A549 (cell line): ENCODE data around the gene CSMD2. TPM values are rescaled to one million over a fixed set of nuclear protein-coding genes. Genes with fewer than 3 reads are reported as not detected.

Source experiments
- ATAC-seq, 2 experiments: fragments of 200-7000 bp in 1 of 2; fragments of >200 bp in 1 of 2; cut with Nextera tagmentation in 1 of 2; cut with Tn5 transposase in 1 of 2; 3 replicates each; pipeline versions ENCODE4 v1.8.0 to v1.9.1; 2018 to 2020; ENCODE audit warnings: mild to moderate bottlenecking in 1 of 2, moderate library complexity in 1 of 2
- CTCF ChIA-PET: fragments of 300-600 bp; sonication (Branson Sonifier 250); formaldehyde crosslinking; extraction: SDS; loops from one replicate; lab custom pipeline; 2021; ENCODE audit warnings: antibody characterized with exemption, inconsistent platforms; lab: Yijun Ruan, JAX
- POLR2A ChIA-PET: fragments of 350-600 bp; formaldehyde crosslinking; extraction: SDS; loops from one replicate; lab custom pipeline; 2021; ENCODE audit warnings: antibody characterized with exemption, inconsistent platforms; lab: Yijun Ruan, JAX
- DNase-seq, 2 experiments: peaks; one replicate each; pipeline versions ENCODE4 v3.0.0 to v3.0.0-alpha.2; 2011 to 2016; ENCODE audit warnings: low read depth in 1 of 2, low spot score in 1 of 2
- FAIRE-seq: peaks from 2 replicates; lab custom pipeline; 2011; peaks lifted over from hg19 to GRCh38; lab: Jason Lieb, UNC
- H3K27ac ChIP-seq, 2 experiments: fragments of >200 bp; sonication (Bioruptor Twin); formaldehyde crosslinking; 3 replicates each; pipeline ENCODE4 v1.5.1; 2016 to 2017
- H3K4me1 ChIP-seq: fragments of >200 bp; sonication (Bioruptor Twin); formaldehyde crosslinking; 3 replicates; pipeline ENCODE4 v1.6.1; 2016
- H3K4me2 ChIP-seq: fragments of >200 bp; sonication (Bioruptor Twin); formaldehyde crosslinking; 3 replicates; pipeline ENCODE4 v1.6.1; 2016
- H3K4me3 ChIP-seq: fragments of >200 bp; sonication (Bioruptor Twin); formaldehyde crosslinking; 3 replicates; pipeline ENCODE4 v1.5.1; 2016
- H3K9me3 ChIP-seq: fragments of >200 bp; sonication (Bioruptor Twin); formaldehyde crosslinking; 3 replicates; pipeline ENCODE4 v1.6.1; 2016
- CBX8 ChIP-seq: fragments of 200-600 bp; sonication (generic); IDR thresholded peaks from 2 replicates; pipeline ENCODE4 v1.6.1; 2016
- CEBPB ChIP-seq, 2 experiments: fragments of >200 bp in 1 of 2; sonication (Bioruptor Twin) in 1 of 2; formaldehyde crosslinking in 1 of 2; IDR thresholded peaks; 2 replicates each; pipeline ENCODE4 v1.6.1; 2012 to 2016
- EHF ChIP-seq: fragments of 250-450 bp; sonication (Bioruptor Pico); IDR thresholded peaks from 2 replicates; pipeline ENCODE4 v1.5.0; 2020; ENCODE audit warnings: mild to moderate bottlenecking
- GATA3 ChIP-seq: IDR thresholded peaks from 2 replicates; pipeline ENCODE4 v1.6.1; 2012; ENCODE audit warnings: borderline replicate concordance
- HDAC2 ChIP-seq: fragments of 200-600 bp; sonication (generic); IDR thresholded peaks from 2 replicates; pipeline ENCODE4 v1.6.1; 2016
- JUN ChIP-seq, 2 experiments: fragments of >200 bp; sonication (Bioruptor Twin); formaldehyde crosslinking; IDR thresholded peaks; 2 replicates in 1 of 2; 3 replicates in 1 of 2; pipeline ENCODE4 v1.6.1; 2016 to 2017
- JUNB ChIP-seq: fragments of >200 bp; sonication (Bioruptor Twin); formaldehyde crosslinking; IDR thresholded peaks from 2 replicates; pipeline ENCODE4 v1.6.1; 2016
- KDM1A ChIP-seq: fragments of 200-600 bp; sonication (generic); IDR thresholded peaks from 2 replicates; pipeline ENCODE4 v1.6.1; 2016; ENCODE audit warnings: low read depth, mild to moderate bottlenecking
- KDM5A ChIP-seq: fragments of 200-600 bp; sonication (generic); IDR thresholded peaks from 2 replicates; pipeline ENCODE4 v1.6.1; 2016; ENCODE audit warnings: antibody characterized with exemption, mild to moderate bottlenecking
- MAX ChIP-seq: IDR thresholded peaks from 2 replicates; pipeline ENCODE4 v1.6.1; 2012
- MYC ChIP-seq: IDR thresholded peaks from 2 replicates; pipeline ENCODE4 v1.6.1; 2012; ENCODE audit warnings: mild to moderate bottlenecking, inconsistent platforms, low read length, improper control_type of control experiment, borderline replicate concordance
- NFE2L2 ChIP-seq: fragments of 150-350 bp; conservative IDR thresholded peaks from 2 replicates; pipeline ENCODE4 v1.6.1; 2014; ENCODE audit warnings: low read length
- NR3C1 ChIP-seq: fragments of >200 bp; sonication (Bioruptor Twin); formaldehyde crosslinking; IDR thresholded peaks from 3 replicates; pipeline ENCODE4 v1.6.1; 2017
- POLR2A ChIP-seq: IDR thresholded peaks from 2 replicates; pipeline ENCODE4 v1.6.1; 2012; ENCODE audit warnings: mild to moderate bottlenecking, low read length
- POLR2AphosphoS2 ChIP-seq: conservative IDR thresholded peaks from 2 replicates; pipeline ENCODE4 v1.6.1; 2012; ENCODE audit warnings: low read length, improper control_type of control experiment, inconsistent platforms
- RCOR1 ChIP-seq: fragments of 150-350 bp; IDR thresholded peaks from 2 replicates; pipeline ENCODE4 v1.6.1; 2014; ENCODE audit warnings: antibody characterized with exemption, low read length, low read depth
- ZFP36 ChIP-seq: fragments of 450-650 bp; IDR thresholded peaks from 2 replicates; pipeline ENCODE4 v1.6.1; 2014; ENCODE audit warnings: borderline replicate concordance; ENCODE audit not compliant: partially characterized antibody
- WGBS: methylation state at CpG from one replicate; pipeline ENCODE4 v1.1.6; 2017; ENCODE audit errors: missing lambda C conversion rate; 5-methylcytosine and 5-hydroxymethylcytosine counted together
- polyA plus RNA-seq, 4 experiments: library from polyadenylated mRNA; depleted of rRNA in 3 of 4; stranded (reverse); fragments of >200 nt; fragmentation: RNase III in 1 of 4; extraction: RNeasy Plus Mini Kit Qiagen cat#74134 plus additional on column Dnase treatment in 1 of 4; gene quantifications; 2 replicates in 3 of 4; 3 replicates in 1 of 4; pipeline ENCODE4 v1.2.3, GENCODE V29; 2011 to 2017
- TF ChIP-seq, protein P1 (sequence below): IDR thresholded peaks from 2 replicates; pipeline ENCODE4 v1.6.1; 2012; ENCODE audit warnings: low read depth, borderline replicate concordance
- TF ChIP-seq, protein P2 (sequence below): fragments of >200 bp; sonication (Bioruptor Twin); formaldehyde crosslinking; IDR thresholded peaks from 3 replicates; pipeline ENCODE4 v1.6.1; 2016
- TF ChIP-seq, protein P3 (sequence below): fragments of >200 bp; sonication (Bioruptor Twin); formaldehyde crosslinking; IDR thresholded peaks from 2 replicates; pipeline ENCODE4 v1.6.1; 2016
- TF ChIP-seq, protein P4 (sequence below): fragments of 200-600 bp; sonication (generic); IDR thresholded peaks from 2 replicates; pipeline ENCODE4 v1.6.1; 2016; ENCODE audit warnings: antibody characterized with exemption, mild to moderate bottlenecking, moderate library complexity
- TF ChIP-seq, protein P5 (sequence below): fragments of 250-450 bp; sonication (Bioruptor Pico); IDR thresholded peaks from 2 replicates; pipeline ENCODE4 v1.5.0; 2020; ENCODE audit warnings: low read depth, mild to moderate bottlenecking, moderate library complexity
- TF ChIP-seq, protein P6 (sequence below): fragments of 250-450 bp; sonication (Bioruptor Pico); IDR thresholded peaks from 2 replicates; pipeline ENCODE4 v1.5.0; 2021; ENCODE audit warnings: mild to moderate bottlenecking, moderate library complexity, borderline replicate concordance
- TF ChIP-seq, protein P7 (sequence below): fragments of 450-650 bp; IDR thresholded peaks from 2 replicates; pipeline ENCODE4 v1.6.1; 2014; ENCODE audit warnings: antibody characterized with exemption

CSMD2 gene
- polyA plus RNA-seq, 2 of the 4 experiments (the other 2 are of a cell fraction), result not detected

DNA sequence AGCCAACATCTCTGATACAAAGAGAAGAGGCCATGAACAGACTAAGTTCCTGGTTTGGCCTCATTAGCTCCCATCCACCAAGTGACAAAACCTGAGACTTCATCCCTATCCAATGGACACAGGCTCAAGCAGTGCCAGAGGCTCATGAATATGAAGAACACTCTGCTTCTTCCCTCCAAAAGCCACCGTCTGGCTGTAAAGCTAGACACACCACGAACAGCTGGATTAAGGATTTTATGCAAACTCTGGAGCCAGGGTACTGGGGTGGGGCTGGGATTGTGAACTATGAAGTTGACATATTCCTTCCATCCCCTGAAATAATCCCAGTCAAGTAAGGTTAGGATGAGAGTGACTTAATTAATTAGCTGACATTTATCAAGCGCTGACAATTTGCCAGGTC lies 139.4 kb downstream of the CSMD2 start:
- POLR2A ChIA-PET, result no interaction called here
- CTCF ChIA-PET, result no interaction called here
- no peak for DNase-seq
- FAIRE-seq, result no peak
- WGBS, result 10% methylated on average over 3 of the region's 3 CpGs
- no peak overlapping the region for H3K27ac ChIP-seq
- no peak overlapping the region for H3K4me2 ChIP-seq
- no peaks in the 10 kb centered on the region for H3K9me3 ChIP-seq
- no peak overlapping the region for H3K4me3 ChIP-seq
- H3K4me1 ChIP-seq, result no peaks in the 10 kb centered on the region
- TF ChIP-seq POLR2A, result no peak
- TF ChIP-seq JUNB, result no peak
- TF ChIP-seq, protein P1, sequence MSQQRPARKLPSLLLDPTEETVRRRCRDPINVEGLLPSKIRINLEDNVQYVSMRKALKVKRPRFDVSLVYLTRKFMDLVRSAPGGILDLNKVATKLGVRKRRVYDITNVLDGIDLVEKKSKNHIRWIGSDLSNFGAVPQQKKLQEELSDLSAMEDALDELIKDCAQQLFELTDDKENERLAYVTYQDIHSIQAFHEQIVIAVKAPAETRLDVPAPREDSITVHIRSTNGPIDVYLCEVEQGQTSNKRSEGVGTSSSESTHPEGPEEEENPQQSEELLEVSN, result no peak
- TF ChIP-seq, protein P2, sequence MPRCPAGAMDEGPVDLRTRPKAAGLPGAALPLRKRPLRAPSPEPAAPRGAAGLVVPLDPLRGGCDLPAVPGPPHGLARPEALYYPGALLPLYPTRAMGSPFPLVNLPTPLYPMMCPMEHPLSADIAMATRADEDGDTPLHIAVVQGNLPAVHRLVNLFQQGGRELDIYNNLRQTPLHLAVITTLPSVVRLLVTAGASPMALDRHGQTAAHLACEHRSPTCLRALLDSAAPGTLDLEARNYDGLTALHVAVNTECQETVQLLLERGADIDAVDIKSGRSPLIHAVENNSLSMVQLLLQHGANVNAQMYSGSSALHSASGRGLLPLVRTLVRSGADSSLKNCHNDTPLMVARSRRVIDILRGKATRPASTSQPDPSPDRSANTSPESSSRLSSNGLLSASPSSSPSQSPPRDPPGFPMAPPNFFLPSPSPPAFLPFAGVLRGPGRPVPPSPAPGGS, result no peak
- TF ChIP-seq CBX8, result no peak
- TF ChIP-seq POLR2AphosphoS2, result no peak
- TF ChIP-seq MYC, result no peak
- TF ChIP-seq, protein P3, sequence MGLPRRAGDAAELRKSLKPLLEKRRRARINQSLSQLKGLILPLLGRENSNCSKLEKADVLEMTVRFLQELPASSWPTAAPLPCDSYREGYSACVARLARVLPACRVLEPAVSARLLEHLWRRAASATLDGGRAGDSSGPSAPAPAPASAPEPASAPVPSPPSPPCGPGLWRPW, result no peak
- TF ChIP-seq NFE2L2, result no peak
- TF ChIP-seq JUN (IDR thresholded peaks at IDR 0.05), result no peak
- ATAC-seq, result no peak

GRCh38 chr1:34024485-34024884 lies 140.5 kb downstream of the CSMD2 start:
- H3K27ac ChIP-seq, result no peak overlapping the region
- no peaks in the 10 kb centered on the region for H3K4me1 ChIP-seq
- CTCF ChIA-PET, result no interaction called here
- POLR2A ChIA-PET, result no interaction called here
- WGBS, result 7% methylated on average over 4 of the region's 4 CpGs
- ATAC-seq, result no peak
- no peak overlapping the region for H3K4me2 ChIP-seq
- TF ChIP-seq, protein P2, result no peak
- TF ChIP-seq, protein P4, sequence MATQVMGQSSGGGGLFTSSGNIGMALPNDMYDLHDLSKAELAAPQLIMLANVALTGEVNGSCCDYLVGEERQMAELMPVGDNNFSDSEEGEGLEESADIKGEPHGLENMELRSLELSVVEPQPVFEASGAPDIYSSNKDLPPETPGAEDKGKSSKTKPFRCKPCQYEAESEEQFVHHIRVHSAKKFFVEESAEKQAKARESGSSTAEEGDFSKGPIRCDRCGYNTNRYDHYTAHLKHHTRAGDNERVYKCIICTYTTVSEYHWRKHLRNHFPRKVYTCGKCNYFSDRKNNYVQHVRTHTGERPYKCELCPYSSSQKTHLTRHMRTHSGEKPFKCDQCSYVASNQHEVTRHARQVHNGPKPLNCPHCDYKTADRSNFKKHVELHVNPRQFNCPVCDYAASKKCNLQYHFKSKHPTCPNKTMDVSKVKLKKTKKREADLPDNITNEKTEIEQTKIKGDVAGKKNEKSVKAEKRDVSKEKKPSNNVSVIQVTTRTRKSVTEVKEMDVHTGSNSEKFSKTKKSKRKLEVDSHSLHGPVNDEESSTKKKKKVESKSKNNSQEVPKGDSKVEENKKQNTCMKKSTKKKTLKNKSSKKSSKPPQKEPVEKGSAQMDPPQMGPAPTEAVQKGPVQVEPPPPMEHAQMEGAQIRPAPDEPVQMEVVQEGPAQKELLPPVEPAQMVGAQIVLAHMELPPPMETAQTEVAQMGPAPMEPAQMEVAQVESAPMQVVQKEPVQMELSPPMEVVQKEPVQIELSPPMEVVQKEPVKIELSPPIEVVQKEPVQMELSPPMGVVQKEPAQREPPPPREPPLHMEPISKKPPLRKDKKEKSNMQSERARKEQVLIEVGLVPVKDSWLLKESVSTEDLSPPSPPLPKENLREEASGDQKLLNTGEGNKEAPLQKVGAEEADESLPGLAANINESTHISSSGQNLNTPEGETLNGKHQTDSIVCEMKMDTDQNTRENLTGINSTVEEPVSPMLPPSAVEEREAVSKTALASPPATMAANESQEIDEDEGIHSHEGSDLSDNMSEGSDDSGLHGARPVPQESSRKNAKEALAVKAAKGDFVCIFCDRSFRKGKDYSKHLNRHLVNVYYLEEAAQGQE, result no peak
- TF ChIP-seq KDM5A, result no peak
- no peak for TF ChIP-seq POLR2AphosphoS2
- TF ChIP-seq NR3C1, result no peak
- TF ChIP-seq GATA3, result no peak
- no peak for TF ChIP-seq RCOR1
- no peak for TF ChIP-seq KDM1A
- TF ChIP-seq MAX, result no peak
- TF ChIP-seq, protein P5, sequence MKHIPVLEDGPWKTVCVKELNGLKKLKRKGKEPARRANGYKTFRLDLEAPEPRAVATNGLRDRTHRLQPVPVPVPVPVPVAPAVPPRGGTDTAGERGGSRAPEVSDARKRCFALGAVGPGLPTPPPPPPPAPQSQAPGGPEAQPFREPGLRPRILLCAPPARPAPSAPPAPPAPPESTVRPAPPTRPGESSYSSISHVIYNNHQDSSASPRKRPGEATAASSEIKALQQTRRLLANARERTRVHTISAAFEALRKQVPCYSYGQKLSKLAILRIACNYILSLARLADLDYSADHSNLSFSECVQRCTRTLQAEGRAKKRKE (CRISPR knock-in tag), result no peak
- TF ChIP-seq CBX8, result no peak
- TF ChIP-seq EHF (CRISPR knock-in tag), result no peak
- TF ChIP-seq CEBPB (IDR thresholded peaks at IDR 0.05), result no peak
- TF ChIP-seq HDAC2, result no peak
- TF ChIP-seq JUNB, result no peak
- TF ChIP-seq, protein P6, sequence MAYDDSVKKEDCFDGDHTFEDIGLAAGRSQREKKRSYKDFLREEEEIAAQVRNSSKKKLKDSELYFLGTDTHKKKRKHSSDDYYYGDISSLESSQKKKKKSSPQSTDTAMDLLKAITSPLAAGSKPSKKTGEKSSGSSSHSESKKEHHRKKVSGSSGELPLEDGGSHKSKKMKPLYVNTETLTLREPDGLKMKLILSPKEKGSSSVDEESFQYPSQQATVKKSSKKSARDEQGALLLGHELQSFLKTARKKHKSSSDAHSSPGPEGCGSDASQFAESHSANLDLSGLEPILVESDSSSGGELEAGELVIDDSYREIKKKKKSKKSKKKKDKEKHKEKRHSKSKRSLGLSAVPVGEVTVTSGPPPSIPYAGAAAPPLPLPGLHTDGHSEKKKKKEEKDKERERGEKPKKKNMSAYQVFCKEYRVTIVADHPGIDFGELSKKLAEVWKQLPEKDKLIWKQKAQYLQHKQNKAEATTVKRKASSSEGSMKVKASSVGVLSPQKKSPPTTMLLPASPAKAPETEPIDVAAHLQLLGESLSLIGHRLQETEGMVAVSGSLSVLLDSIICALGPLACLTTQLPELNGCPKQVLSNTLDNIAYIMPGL (CRISPR knock-in tag), result no peak
- TF ChIP-seq, protein P7, sequence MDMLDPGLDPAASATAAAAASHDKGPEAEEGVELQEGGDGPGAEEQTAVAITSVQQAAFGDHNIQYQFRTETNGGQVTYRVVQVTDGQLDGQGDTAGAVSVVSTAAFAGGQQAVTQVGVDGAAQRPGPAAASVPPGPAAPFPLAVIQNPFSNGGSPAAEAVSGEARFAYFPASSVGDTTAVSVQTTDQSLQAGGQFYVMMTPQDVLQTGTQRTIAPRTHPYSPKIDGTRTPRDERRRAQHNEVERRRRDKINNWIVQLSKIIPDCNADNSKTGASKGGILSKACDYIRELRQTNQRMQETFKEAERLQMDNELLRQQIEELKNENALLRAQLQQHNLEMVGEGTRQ, result no peak
- TF ChIP-seq ZFP36, result no peak
- TF ChIP-seq, all 56 proteins: peak for 0
- Histone ChIP-seq H3K4me3 (no peak overlapping the region), H3K9me3 (no peaks in the 10 kb centered on the region)
- DNase-seq, result no peak
- FAIRE-seq, result no peak
